TTC549 (cell line): Measurements from ENCODE around the gene FOXN1.
"Not testable (repeated sequence)": the region's sequence is repeated elsewhere in the genome, so short reads cannot be mapped to it uniquely, and the experiment has no call there.

Source experiments
- FAIRE-seq: peaks from 2 replicates; lab custom pipeline; 2012; peaks lifted over from hg19 to GRCh38; lab: Jason Lieb, UNC

FOXN1 gene

GRCh38 chr17:28575126-28575795 lies 69.1 kb downstream of the FOXN1 start:
- FAIRE-seq = no peak

- FAIRE-seq = not testable (repeated sequence)
These were observed 69.9 kb downstream of the FOXN1 start for GRCh38 chr17:28576016-28576415.

- FAIRE-seq = no peak
These were observed 70.8 kb downstream of the FOXN1 start, which contains the start of gene ALDOC for GRCh38 chr17:28576758-28577465. Gene ALDOC (minus strand): TSS chr17:28576895. CDS start chr17:28575532, 1,363 bp downstream.

GRCh38 chr17:28577466-28577824 lies 71.3 kb downstream of the FOXN1 start:
- FAIRE-seq = no peak

GRCh38 chr17:28578246-28579195 lies 72.4 kb downstream of the FOXN1 start:
- FAIRE-seq = no peak

- no peak for FAIRE-seq
These were observed 73.4 kb downstream of the FOXN1 start for GRCh38 chr17:28579526-28579925.

- FAIRE-seq = no peak
These were observed 74.8 kb downstream of the FOXN1 start for GRCh38 chr17:28580959-28581358.

GRCh38 chr17:28582513-28582912 lies 76.4 kb downstream of the FOXN1 start:
- no peak for FAIRE-seq

GRCh38 chr17:28584434-28584833 lies 78.3 kb downstream of the FOXN1 start:
- FAIRE-seq = no peak

GRCh38 chr17:28585851-28586250 lies 79.7 kb downstream of the FOXN1 start:
- FAIRE-seq = no peak
